Measurements from ENCODE around the gene NUDT4B.
"Not testable (repeated sequence)": the region's sequence is repeated elsewhere in the genome, so short reads cannot be mapped to it uniquely, and the experiment has no call there.

Gene NUDT4B

DNA sequence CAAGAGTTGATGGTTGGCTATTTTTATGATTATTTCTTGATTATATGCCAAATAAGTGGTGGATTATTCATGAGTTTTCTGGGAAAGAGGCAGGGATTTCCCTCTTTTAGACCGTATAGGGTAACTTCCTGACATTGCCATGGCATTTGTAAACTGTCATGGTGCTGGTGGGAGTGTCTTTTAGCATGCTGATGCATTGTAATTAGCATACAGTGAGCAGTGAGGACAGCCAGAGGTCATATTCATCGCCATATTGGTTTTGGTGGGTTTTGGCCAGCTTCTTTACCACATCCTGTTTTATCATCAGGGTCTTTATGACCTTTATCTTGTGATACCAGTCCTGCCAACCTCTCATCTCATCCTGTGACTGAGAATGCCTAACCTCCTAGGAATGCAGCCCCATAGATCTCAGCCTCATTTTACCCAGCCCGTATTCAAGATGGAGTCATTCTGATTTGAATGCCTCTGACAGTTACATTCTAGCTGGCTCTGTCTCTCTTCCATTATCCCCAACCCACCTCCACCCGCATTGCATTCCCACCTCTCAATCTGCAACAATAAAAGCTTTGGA is 45.3 kb downstream of the NUDT4B start:
- DNase-seq (ENCODE audit: low spot score); FAIRE-seq: not testable (repeated sequence)
